Right lobe of liver (tissue), 6 donors: Measurements from ENCODE around the gene CTSD. TPM values are rescaled to one million over a fixed set of nuclear protein-coding genes. Genes with fewer than 3 reads are reported as not detected.
"Not testable (repeated sequence)": the region's sequence is repeated elsewhere in the genome, so short reads cannot be mapped to it uniquely, and the experiment has no call there.

Experiments used
- ATAC-seq, 4 donors: fragments of 200-7000 bp; cut with Tn5 transposase; one replicate each; pipeline ENCODE4 v1.9.1; 2020; ENCODE audit warnings: mild to moderate bottlenecking in 4 of 4, moderate library complexity in 4 of 4
- DNase-seq, 3 donors: peaks; one replicate each; pipeline ENCODE4 v3.0.0-alpha.2; 2020
- H3K27ac ChIP-seq, 3 donors: fragments of 200-600 bp; one replicate each; pipeline ENCODE4 v1.8.0; 2022
- H3K27me3 ChIP-seq, 2 donors: fragments of 200-600 bp; one replicate each; pipeline ENCODE4 v1.8.0; 2022
- H3K36me3 ChIP-seq, 4 donors: fragments of 200-600 bp; sonication (generic) in 1 of 4; one replicate each; pipeline versions ENCODE4 v1.5.1 to v1.8.0; 2017 to 2022; ENCODE audit warnings: control low read depth in 1 of 4
- H3K4me1 ChIP-seq, 4 donors: fragments of 200-600 bp; sonication (generic) in 1 of 4; one replicate each; pipeline versions ENCODE4 v1.5.1 to v1.8.0; 2017 to 2022; ENCODE audit warnings: control low read depth in 1 of 4
- H3K4me3 ChIP-seq, 3 donors: fragments of 200-600 bp; one replicate each; pipeline ENCODE4 v1.8.0; 2022
- H3K9me3 ChIP-seq, 4 donors: fragments of 200-600 bp; sonication (generic) in 1 of 4; one replicate each; pipeline versions ENCODE4 v1.5.1 to v1.8.0; 2017 to 2022; ENCODE audit warnings: control low read depth in 1 of 4
- CTCF ChIP-seq, 4 donors: fragments of 200-600 bp in 3 of 4; fragments of 450-650 bp in 1 of 4; IDR thresholded peaks; one replicate each; pipeline versions ENCODE4 v1.5.1 to v1.8.0; 2016 to 2022; ENCODE audit warnings: antibody characterized with exemption in 4 of 4, mild to moderate bottlenecking in 2 of 4
- POLR2A ChIP-seq: fragments of 450-650 bp; IDR thresholded peaks from one replicate; pipeline ENCODE4 v1.6.1; 2017; ENCODE audit warnings: antibody characterized with exemption, mild to moderate bottlenecking
- WGBS: methylation state at CpG from one replicate; pipeline ENCODE4 v1.1.6; 2018; ENCODE audit warnings: low coverage, low lambda C conversion rate; ENCODE audit not compliant: insufficient coverage; ENCODE audit errors: missing lambda C conversion rate; 5-methylcytosine and 5-hydroxymethylcytosine counted together
- intact Hi-C, 2 donors: fragments of 100-400 bp; cut with DNase I; formaldehyde crosslinking; loops; one replicate each; pipeline versions ENCODE4 v1.11.2 to v1.14.1; 2022
- total RNA-seq, 6 experiments: library from RNA; depleted of rRNA in 2 of 6; stranded (reverse); fragments of >200 nt in 2 of 6; fragmentation: NEBNext Ultra II Directional in 3 of 6; extraction: Animal tissue kit (Norgen Biotek cat#: 25700) in 3 of 6; gene quantifications; one replicate each; pipeline versions ENCODE4 v1.1.0 to v1.2.4, GENCODE V29; 2016 to 2023
- donor health status: DM: no; HTN: yes; CAD: no.
- donor health status: DM: no; HTN: no; CAD: no.
- donor health status: DM: no; HTN: no; CAD: no.
- donor health status: DM: no; HTN: yes; CAD: no.
- donor health status: DM: no; HTN: yes; CAD: no.

Gene CTSD
- total RNA-seq, 6 experiments from 2014 or later, result 515 to 1,549 (median 1,009) TPM

GRCh38 chr11:1807264-1807995 is 43.7 kb upstream of the CTSD start:
- DNase-seq, result no peak
- intact Hi-C loops, result no loop called here
- no peaks in the 10 kb centered on the region for H3K4me1 ChIP-seq
- H3K27ac ChIP-seq, result no peak overlapping the region
- H3K27me3 ChIP-seq, result no peaks in the 10 kb centered on the region
- no peak for ATAC-seq
- H3K4me3 ChIP-seq, result no peak overlapping the region
- no peaks in the 10 kb centered on the region for H3K9me3 ChIP-seq
- H3K36me3 ChIP-seq, result no peaks in the 10 kb centered on the region
- 44% methylated on average over 14 of the region's 14 CpGs for WGBS
- TF ChIP-seq POLR2A (no peak), CTCF (IDR thresholded peaks at IDR 0.05) (no peak)

GRCh38 chr11:1805525-1805924 is 41.8 kb upstream of the CTSD start:
- no peak for TF ChIP-seq POLR2A
- no peak for TF ChIP-seq CTCF (IDR thresholded peaks at IDR 0.05)
- Histone ChIP-seq H3K9me3 (no peaks in the 10 kb centered on the region), H3K36me3 (no peaks in the 10 kb centered on the region), H3K27ac (no peak overlapping the region), H3K4me1 (no peaks in the 10 kb centered on the region), H3K4me3 (no peak overlapping the region), H3K27me3 (no peaks in the 10 kb centered on the region)
- intact Hi-C loops, result no loop called here
- WGBS, result 78% methylated on average over 8 of the region's 15 CpGs
- DNase-seq, result no peak
- no peak for ATAC-seq

- intact Hi-C loops, H3K4me3 ChIP-seq, DNase-seq, H3K4me1 ChIP-seq, H3K27ac ChIP-seq, ATAC-seq, H3K9me3 ChIP-seq, H3K36me3 ChIP-seq, H3K27me3 ChIP-seq: not testable (repeated sequence)
- 96% methylated on average over 4 of the region's 42 CpGs for WGBS
These were observed 40.2 kb upstream of the CTSD start for GRCh38 chr11:1803835-1804519.

GRCh38 chr11:1803246-1803645 is 39.5 kb upstream of the CTSD start:
- H3K4me1 ChIP-seq, result no peaks in the 10 kb centered on the region
- TF ChIP-seq CTCF (IDR thresholded peaks at IDR 0.05) (no peak), POLR2A (no peak)
- no peak overlapping the region for H3K4me3 ChIP-seq
- H3K27me3 ChIP-seq, result no peaks in the 10 kb centered on the region
- intact Hi-C loops, result no loop called here
- H3K36me3 ChIP-seq, result no peaks in the 10 kb centered on the region
- ATAC-seq (no peak), DNase-seq (no peak)
- H3K27ac ChIP-seq, result no peak overlapping the region
- 100% methylated on average over 3 of the region's 20 CpGs for WGBS
- no peaks in the 10 kb centered on the region for H3K9me3 ChIP-seq

GRCh38 chr11:1797391-1798125 is 33.8 kb upstream of the CTSD start:
- DNase-seq (no peak), ATAC-seq (no peak)
- intact Hi-C loops, result no loop called here
- no peak overlapping the region for H3K4me3 ChIP-seq
- no peak overlapping the region for H3K27ac ChIP-seq
- TF ChIP-seq POLR2A (no peak), CTCF (IDR thresholded peaks at IDR 0.05) (no peak)
- 78% methylated on average over 6 of the region's 14 CpGs for WGBS
- H3K36me3 ChIP-seq, result no peaks in the 10 kb centered on the region
- H3K27me3 ChIP-seq, result no peaks in the 10 kb centered on the region
- H3K4me1 ChIP-seq, result no peaks in the 10 kb centered on the region
- no peaks in the 10 kb centered on the region for H3K9me3 ChIP-seq
